ENCODE data around the gene UBAP2L. TPM values are rescaled to one million over a fixed set of nuclear protein-coding genes. Genes with fewer than 3 reads are reported as not detected.
"Not testable (repeated sequence)": the region's sequence is repeated elsewhere in the genome, so short reads cannot be mapped to it uniquely, and the experiment has no call there.

Gene UBAP2L
- polyA plus RNA-seq, 1 experiment = 134 TPM

- DNase-seq (ENCODE audit: low read depth) = no peak
- TF ChIP-seq CTCF (IDR thresholded peaks at IDR 0.05; ENCODE audit: insufficient read depth, low read depth, low read length) = peak; percentile 28; the same call in 1 of the 2 replicates
- Histone ChIP-seq H3K4me3 (ENCODE audit: low read depth, low read length) (no peak overlapping the region), H3K36me3 (ENCODE audit: control insufficient read depth, insufficient read depth, low read length) (no peaks in the 10 kb centered on the region), H3K27me3 (ENCODE audit: control insufficient read depth, insufficient read depth, low read length) (no peaks in the 10 kb centered on the region)
- CTCF ChIA-PET = interaction anchor here (0.7 to 3.0 kb wide), 15 partner anchors 9 to 149 kb away, joined by 3 to 19 read pairs (median 4); partner anchors contain the start of gene HAX1
- POLR2A ChIA-PET = interaction anchor here (0.6 kb wide), 1 partner anchor 10 kb away, joined by 3 read pairs; no protein-coding TSS in a partner anchor
Observed at GRCh38 chr1:154199563-154199879, 21.2 kb upstream of the UBAP2L start.

GRCh38 chr1:154205778-154206177, 15.0 kb upstream of the UBAP2L start:
- DNase-seq (ENCODE audit: low read depth); H3K4me3 ChIP-seq (ENCODE audit: low read depth, low read length); CTCF ChIA-PET; H3K36me3 ChIP-seq (ENCODE audit: control insufficient read depth, insufficient read depth, low read length); H3K27me3 ChIP-seq (ENCODE audit: control insufficient read depth, insufficient read depth, low read length): not testable (repeated sequence)
- POLR2A ChIA-PET = interaction anchor here (0.6 kb wide), 1 partner anchor 172 kb away, joined by 4 read pairs; no protein-coding TSS in a partner anchor

- no peaks in the 10 kb centered on the region for H3K27me3 ChIP-seq (ENCODE audit: control insufficient read depth, insufficient read depth, low read length)
- TF ChIP-seq CTCF (IDR thresholded peaks at IDR 0.05; ENCODE audit: insufficient read depth, low read depth, low read length) = no peak
- DNase-seq (ENCODE audit: low read depth) = no peak
- ChIA-PET POLR2A (interaction anchor here (0.6 kb wide), 1 partner anchor 172 kb away, joined by 4 read pairs; no protein-coding TSS in a partner anchor), CTCF (no interaction called here)
- peaks cover 10% of the 10 kb centered on the region for H3K36me3 ChIP-seq (ENCODE audit: control insufficient read depth, insufficient read depth, low read length)
- no peak within 1 kb of the TSS for H3K4me3 ChIP-seq (ENCODE audit: low read depth, low read length)
Observed at GRCh38 chr1:154206196-154206595, 14.6 kb upstream of the UBAP2L start, which contains the start of gene CFAP141. TSS of gene CFAP141 (minus strand) at chr1:154206333. CDS start at chr1:154206307, 26 bp downstream.

- no peak for DNase-seq (ENCODE audit: low read depth)
- CTCF ChIA-PET = interaction anchor here (4.1 kb wide), 1 partner anchor 8 kb away, joined by 18 read pairs; no protein-coding TSS in a partner anchor
- H3K27me3 ChIP-seq (ENCODE audit: control insufficient read depth, insufficient read depth, low read length) = no peaks in the 10 kb centered on the region
- no peak overlapping the region for H3K4me3 ChIP-seq (ENCODE audit: low read depth, low read length)
- POLR2A ChIA-PET = no interaction called here
- TF ChIP-seq CTCF (IDR thresholded peaks at IDR 0.05; ENCODE audit: insufficient read depth, low read depth, low read length) = no peak
- peaks cover 13% of the 10 kb centered on the region for H3K36me3 ChIP-seq (ENCODE audit: control insufficient read depth, insufficient read depth, low read length)
Observed at GRCh38 chr1:154207262-154207661, 13.5 kb upstream of the UBAP2L start.

- Histone ChIP-seq H3K27me3 (ENCODE audit: control insufficient read depth, insufficient read depth, low read length) (no peaks in the 10 kb centered on the region), H3K4me3 (ENCODE audit: low read depth, low read length) (no peak overlapping the region), H3K36me3 (ENCODE audit: control insufficient read depth, insufficient read depth, low read length) (peaks cover 22% of the 10 kb centered on the region)
- ChIA-PET POLR2A (interaction anchor here (0.7 kb wide), 1 partner anchor 11 kb away, joined by 3 read pairs; a partner anchor contains a TSS), CTCF (interaction anchor here (0.6 to 4.1 kb wide), 2 partner anchors 10 to 117 kb away, joined by 3 to 18 read pairs; no protein-coding TSS in a partner anchor)
- DNase-seq (ENCODE audit: low read depth) = no peak
- TF ChIP-seq CTCF (IDR thresholded peaks at IDR 0.05; ENCODE audit: insufficient read depth, low read depth, low read length) = no peak
Observed at GRCh38 chr1:154208677-154209388, 11.9 kb upstream of the UBAP2L start.
